GM12891 (cell line): Measurements from ENCODE around the gene COL6A1.

Experiments
- DNase-seq: peaks from one replicate; pipeline ENCODE4 v3.0.0; 2011; ENCODE audit warnings: low spot score; ENCODE audit not compliant: insufficient read length
- FAIRE-seq: peaks from 2 replicates; lab custom pipeline; 2011; peaks lifted over from hg19 to GRCh38; lab: Jason Lieb, UNC
- PAX5 ChIP-seq: IDR thresholded peaks from 2 replicates; pipeline ENCODE4 v1.6.1; 2011; ENCODE audit warnings: low read length, moderate library complexity, mild to moderate bottlenecking; ENCODE audit not compliant: insufficient read depth, severe bottlenecking
- POLR2A ChIP-seq: IDR thresholded peaks from 2 replicates; pipeline ENCODE4 v1.6.1; 2011; ENCODE audit warnings: low read depth, low read length, control low read depth
- POLR2AphosphoS5 ChIP-seq: IDR thresholded peaks from 2 replicates; pipeline ENCODE4 v1.6.1; 2011; ENCODE audit warnings: low read depth, low read length, control low read depth
- POU2F2 ChIP-seq: IDR thresholded peaks from 2 replicates; pipeline ENCODE4 v1.6.1; 2011; ENCODE audit warnings: low read depth, mild to moderate bottlenecking, control low read depth, low read length, moderate library complexity
- SPI1 ChIP-seq: IDR thresholded peaks from 2 replicates; pipeline ENCODE4 v1.6.1; 2011; ENCODE audit warnings: low read depth, low read length, control low read depth
- TAF1 ChIP-seq: IDR thresholded peaks from 2 replicates; pipeline ENCODE4 v1.6.1; 2011; ENCODE audit warnings: low read depth, low read length, control low read depth

The COL6A1 gene

GRCh38 chr21:45987121-45987711, 5.6 kb downstream of the COL6A1 start:
- no peak for TF ChIP-seq POU2F2
- no peak for TF ChIP-seq POLR2A
- no peak for DNase-seq
- no peak for FAIRE-seq

GRCh38 chr21:45988366-45989347, 7.1 kb downstream of the COL6A1 start:
- TF ChIP-seq POU2F2 (no peak), SPI1 (no peak), TAF1 (no peak), POLR2A (no peak)
- DNase-seq = no peak
- no peak for FAIRE-seq

- DNase-seq = no peak
- no peak for FAIRE-seq
- no peak for TF ChIP-seq POLR2A
- TF ChIP-seq PAX5 = no peak
- no peak for TF ChIP-seq SPI1
- TF ChIP-seq TAF1 = no peak
- no peak for TF ChIP-seq POLR2AphosphoS5
- no peak for TF ChIP-seq POU2F2
Measured at GRCh38 chr21:45989355-45990048, 7.9 kb downstream of the COL6A1 start.

- no peak for DNase-seq
- FAIRE-seq = no peak
Measured at GRCh38 chr21:45990049-45990711, 8.6 kb downstream of the COL6A1 start.

GRCh38 chr21:45990741-45991605, 9.4 kb downstream of the COL6A1 start:
- FAIRE-seq = no peak
- TF ChIP-seq POLR2AphosphoS5 = no peak
- TF ChIP-seq POLR2A = no peak
- no peak for TF ChIP-seq PAX5
- TF ChIP-seq TAF1 = no peak
- TF ChIP-seq SPI1 = no peak
- no peak for TF ChIP-seq POU2F2
- no peak for DNase-seq

More at GRCh38 chr21:45990049-45990711, 8.6 kb downstream of the COL6A1 start:
- no peak for TF ChIP-seq TAF1
- no peak for TF ChIP-seq POU2F2
- TF ChIP-seq SPI1 = no peak
- TF ChIP-seq POLR2AphosphoS5 = no peak
- TF ChIP-seq POLR2A = no peak
- TF ChIP-seq PAX5 = no peak

GRCh38 chr21:45991606-45992300, 10.2 kb downstream of the COL6A1 start:
- DNase-seq = no peak
- FAIRE-seq = no peak
- TF ChIP-seq POLR2AphosphoS5 (no peak), PAX5 (no peak), SPI1 (no peak), TAF1 (no peak), POU2F2 (no peak), POLR2A (no peak)

GRCh38 chr21:45992301-45993209, 11.0 kb downstream of the COL6A1 start:
- FAIRE-seq (no peak), DNase-seq (no peak)

More at GRCh38 chr21:45992301-45993209, 11.0 kb downstream of the COL6A1 start:
- TF ChIP-seq POLR2AphosphoS5 (no peak), POU2F2 (no peak), SPI1 (no peak), PAX5 (no peak), POLR2A (no peak), TAF1 (no peak)
